HFFc6 (cell line): Measurements from ENCODE around the gene FOXO6. TPM values are rescaled to one million over a fixed set of nuclear protein-coding genes. Genes with fewer than 3 reads are reported as not detected.

Experiments used
- DNase-seq: peaks from one replicate; pipeline ENCODE4 v3.0.0-alpha.2; 2018
- H3K27ac Mint-ChIP-seq: 2 replicates; pipeline ENCODE4 v1.8.0; 2020; ENCODE audit warnings: mild to moderate bottlenecking, mixed read lengths
- H3K27me3 Mint-ChIP-seq: 2 replicates; pipeline ENCODE4 v1.8.0; 2021; ENCODE audit warnings: mild to moderate bottlenecking, moderate library complexity, mixed read lengths; ENCODE audit not compliant: insufficient read depth
- H3K36me3 Mint-ChIP-seq: 2 replicates; pipeline ENCODE4 v1.8.0; 2021; ENCODE audit warnings: low read depth, mixed read lengths
- H3K4me1 Mint-ChIP-seq: 2 replicates; pipeline ENCODE4 v1.8.0; 2020; ENCODE audit warnings: low read depth, mixed read lengths
- H3K4me3 Mint-ChIP-seq: 2 replicates; pipeline ENCODE4 v1.8.0; 2020; ENCODE audit warnings: mild to moderate bottlenecking, moderate library complexity, mixed read lengths
- H3K9me3 Mint-ChIP-seq: 2 replicates; pipeline ENCODE4 v1.8.0; 2020; ENCODE audit warnings: mild to moderate bottlenecking, mixed read lengths
- CTCF ChIP-seq: fragments of 200-600 bp; sonication (generic); IDR thresholded peaks from 2 replicates; pipeline ENCODE4 v1.5.0; 2021; ENCODE audit warnings: antibody characterized with exemption, mild to moderate bottlenecking
- total RNA-seq, 6 experiments: library from RNA; stranded (reverse); fragmentation: NEBNext Ultra II Directional; extraction: Animal tissue kit (Norgen Biotek cat#: 25700); gene quantifications; 2 replicates in 1 of 6; 3 replicates in 5 of 6; pipeline ENCODE4 v1.2.3, GENCODE V29; 2021

The FOXO6 gene
- total RNA-seq, 6 experiments from 2014 or later, result 0.07 to 0.08 TPM; not detected in 4

DNA sequence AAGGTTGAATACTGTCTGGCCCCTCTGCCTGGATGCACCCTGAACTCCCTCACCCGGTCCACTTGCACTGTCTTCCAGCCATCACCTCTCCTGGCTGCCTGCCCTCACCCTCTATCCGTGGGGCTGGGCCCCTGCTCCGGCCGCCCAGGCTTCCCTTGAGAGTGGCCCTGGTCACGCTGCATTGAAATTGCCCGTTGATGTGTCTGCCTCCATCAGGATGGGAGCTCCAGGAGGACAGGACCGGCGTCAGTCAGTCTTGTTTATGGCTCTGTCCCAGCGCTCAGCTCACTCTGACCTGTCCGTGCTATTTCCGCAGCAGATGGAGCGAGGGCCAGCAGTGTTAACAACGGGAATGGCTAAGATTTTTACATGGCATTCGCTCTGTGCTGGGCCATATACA is 34.9 kb downstream of the FOXO6 start:
- H3K36me3 Mint-ChIP-seq, result no peaks in the 10 kb centered on the region
- TF ChIP-seq CTCF, result no peak
- H3K4me1 Mint-ChIP-seq, result no peaks in the 10 kb centered on the region
- no peak overlapping the region for H3K27ac Mint-ChIP-seq
- DNase-seq, result no peak
- H3K4me3 Mint-ChIP-seq, result no peak overlapping the region
- peaks cover 54% of the 10 kb centered on the region for H3K27me3 Mint-ChIP-seq
- peaks cover 5% of the 10 kb centered on the region; the same call in 1 of the 2 replicates for H3K9me3 Mint-ChIP-seq

GRCh38 chr1:41397020-41397419 is 35.8 kb downstream of the FOXO6 start:
- no peak for DNase-seq
- Mint-ChIP-seq H3K27me3 (peaks cover 54% of the 10 kb centered on the region), H3K9me3 (peaks cover 5% of the 10 kb centered on the region; the same call in 1 of the 2 replicates), H3K4me1 (no peaks in the 10 kb centered on the region), H3K4me3 (no peak overlapping the region), H3K27ac (no peak overlapping the region), H3K36me3 (no peaks in the 10 kb centered on the region)
- no peak for TF ChIP-seq CTCF

DNA sequence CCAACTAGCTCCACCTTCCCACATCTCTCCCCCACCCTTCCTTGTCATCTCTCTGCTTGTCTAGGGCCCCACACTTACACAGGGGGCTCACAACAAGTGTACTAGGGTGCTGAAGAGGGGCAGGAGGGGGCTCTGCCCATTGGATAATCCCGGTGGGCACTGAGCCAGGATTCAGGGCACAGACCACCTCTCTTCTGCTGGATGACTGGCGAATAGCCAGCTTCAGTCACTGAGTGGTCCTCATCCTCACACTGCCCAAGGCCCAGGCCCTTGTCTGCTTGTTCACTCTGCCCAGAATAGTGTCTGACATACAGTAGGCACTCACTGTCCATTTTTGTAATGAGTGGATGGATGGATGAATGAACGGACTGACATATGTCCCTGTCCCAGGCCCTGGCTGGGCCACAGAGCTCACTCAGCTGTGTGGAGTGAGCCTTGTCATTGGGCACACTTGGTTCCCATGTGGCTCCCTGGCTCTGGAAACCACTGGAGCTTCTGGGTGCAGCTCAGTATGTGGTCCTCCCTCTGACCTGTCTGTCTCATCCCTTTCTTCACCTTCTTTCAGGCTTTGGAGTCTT is 36.6 kb downstream of the FOXO6 start:
- no peak overlapping the region for H3K4me3 Mint-ChIP-seq
- H3K36me3 Mint-ChIP-seq, result no peaks in the 10 kb centered on the region
- peaks cover 5% of the 10 kb centered on the region; the same call in 1 of the 2 replicates for H3K9me3 Mint-ChIP-seq
- no peaks in the 10 kb centered on the region for H3K4me1 Mint-ChIP-seq
- H3K27ac Mint-ChIP-seq, result no peak overlapping the region
- no peak for TF ChIP-seq CTCF
- no peak for DNase-seq
- peaks cover 52% of the 10 kb centered on the region for H3K27me3 Mint-ChIP-seq

DNA sequence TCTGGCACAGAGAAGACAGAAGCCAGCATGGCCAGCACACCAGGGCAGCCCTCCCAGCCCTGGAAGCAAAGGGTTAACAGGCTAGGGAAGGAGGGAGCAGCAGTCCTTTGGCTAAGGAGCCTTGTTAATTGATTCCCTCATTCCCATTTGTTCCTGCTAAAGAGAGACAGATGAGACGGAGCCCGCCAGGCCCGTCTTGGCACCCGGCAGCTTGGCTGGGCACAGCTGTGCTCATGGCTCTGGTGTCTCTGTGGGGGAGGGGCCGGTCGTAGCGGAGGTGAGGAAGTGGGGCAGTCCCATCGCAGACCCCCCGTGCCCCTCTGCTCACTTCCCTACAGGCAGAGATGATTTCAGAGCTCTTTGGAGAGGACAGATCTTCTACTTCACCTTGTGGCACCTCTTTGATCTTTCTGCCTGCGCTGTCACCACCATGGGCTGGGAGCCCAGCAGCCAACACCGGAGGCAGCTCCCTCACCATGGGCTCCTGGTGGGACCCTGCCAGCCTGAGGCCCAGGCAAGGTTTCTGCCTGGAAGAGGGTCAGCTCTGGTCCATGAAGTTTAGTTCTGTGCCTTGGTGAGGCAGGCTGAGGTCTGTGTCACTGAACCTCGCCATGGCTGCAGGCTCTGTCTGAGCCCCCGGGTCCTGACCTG is 38.0 kb downstream of the FOXO6 start:
- no peak for DNase-seq
- no peak for TF ChIP-seq CTCF
- H3K9me3 Mint-ChIP-seq, result peaks cover 5% of the 10 kb centered on the region; the same call in 1 of the 2 replicates
- H3K36me3 Mint-ChIP-seq, result no peaks in the 10 kb centered on the region
- peaks cover 49% of the 10 kb centered on the region for H3K27me3 Mint-ChIP-seq
- no peak overlapping the region for H3K4me3 Mint-ChIP-seq
- H3K27ac Mint-ChIP-seq, result no peak overlapping the region
- no peaks in the 10 kb centered on the region for H3K4me1 Mint-ChIP-seq

GRCh38 chr1:41400225-41400624 is 39.0 kb downstream of the FOXO6 start:
- Mint-ChIP-seq H3K9me3 (peaks cover 5% of the 10 kb centered on the region; the same call in 1 of the 2 replicates), H3K4me3 (no peak overlapping the region)
- no peak for DNase-seq

More at GRCh38 chr1:41400225-41400624, 39.0 kb downstream of the FOXO6 start:
- TF ChIP-seq CTCF, result no peak
- Mint-ChIP-seq H3K27ac (no peak overlapping the region), H3K27me3 (peaks cover 40% of the 10 kb centered on the region), H3K36me3 (no peaks in the 10 kb centered on the region), H3K4me1 (no peaks in the 10 kb centered on the region)
